ENCODE measurements around the gene CPNE6.
"Not testable (repeated sequence)": the region's sequence is repeated elsewhere in the genome, so short reads cannot be mapped to it uniquely, and the experiment has no call there.

DNA sequence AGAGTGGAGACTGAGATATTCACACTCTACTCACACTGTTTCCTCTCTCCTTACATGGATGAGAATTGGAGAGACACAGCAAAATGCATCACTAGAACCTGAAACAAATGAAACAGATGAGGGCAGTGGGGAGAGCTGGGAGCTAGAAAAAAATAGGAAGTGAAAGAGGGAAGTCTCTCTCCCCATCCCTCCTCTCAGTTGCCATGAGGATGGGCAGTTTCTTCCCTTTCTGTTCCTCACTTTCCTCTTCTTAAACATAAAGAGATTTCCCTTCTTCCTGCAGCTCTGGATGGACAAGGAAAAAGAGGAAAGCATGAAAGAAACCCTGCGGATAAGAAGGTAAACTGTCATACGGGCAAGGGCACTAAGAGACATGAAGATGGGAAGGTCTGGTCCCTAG, 22.4 kb upstream of the CPNE6 start:
- TF ChIP-seq EZH2 (IDR thresholded peaks at IDR 0.05); ZFX (IDR thresholded peaks at IDR 0.05); YY1 (IDR thresholded peaks at IDR 0.05; ENCODE audit: extremely low read depth, insufficient replicate concordance, low read depth, low read length); POLR2A (IDR thresholded peaks at IDR 0.05; ENCODE audit: borderline replicate concordance, extremely low read depth, insufficient read depth, insufficient read length); MAX (IDR thresholded peaks at IDR 0.05); CTCF (IDR thresholded peaks at IDR 0.05 in 2 of 3, conservative IDR thresholded peaks at IDR 0.05 in 1 of 3; ENCODE audit: borderline replicate concordance in 1 of 3, insufficient read depth in 1 of 3, low read depth in 2 of 3, low read length in 2 of 3); ZNF274 (IDR thresholded peaks at IDR 0.05; ENCODE audit: low read depth, low read length); ELF1 (IDR thresholded peaks at IDR 0.05; ENCODE audit: borderline replicate concordance, low read depth); SIN3A (IDR thresholded peaks at IDR 0.05; ENCODE audit: low read depth); SP1 (IDR thresholded peaks at IDR 0.05; ENCODE audit: low read depth); JUND (IDR thresholded peaks at IDR 0.05); POLR2AphosphoS5 (IDR thresholded peaks at IDR 0.05; ENCODE audit: low read depth, low read length); EGR1 (IDR thresholded peaks at IDR 0.05; ENCODE audit: low read depth): not testable (repeated sequence)
- TF ChIP-seq, protein P1, sequence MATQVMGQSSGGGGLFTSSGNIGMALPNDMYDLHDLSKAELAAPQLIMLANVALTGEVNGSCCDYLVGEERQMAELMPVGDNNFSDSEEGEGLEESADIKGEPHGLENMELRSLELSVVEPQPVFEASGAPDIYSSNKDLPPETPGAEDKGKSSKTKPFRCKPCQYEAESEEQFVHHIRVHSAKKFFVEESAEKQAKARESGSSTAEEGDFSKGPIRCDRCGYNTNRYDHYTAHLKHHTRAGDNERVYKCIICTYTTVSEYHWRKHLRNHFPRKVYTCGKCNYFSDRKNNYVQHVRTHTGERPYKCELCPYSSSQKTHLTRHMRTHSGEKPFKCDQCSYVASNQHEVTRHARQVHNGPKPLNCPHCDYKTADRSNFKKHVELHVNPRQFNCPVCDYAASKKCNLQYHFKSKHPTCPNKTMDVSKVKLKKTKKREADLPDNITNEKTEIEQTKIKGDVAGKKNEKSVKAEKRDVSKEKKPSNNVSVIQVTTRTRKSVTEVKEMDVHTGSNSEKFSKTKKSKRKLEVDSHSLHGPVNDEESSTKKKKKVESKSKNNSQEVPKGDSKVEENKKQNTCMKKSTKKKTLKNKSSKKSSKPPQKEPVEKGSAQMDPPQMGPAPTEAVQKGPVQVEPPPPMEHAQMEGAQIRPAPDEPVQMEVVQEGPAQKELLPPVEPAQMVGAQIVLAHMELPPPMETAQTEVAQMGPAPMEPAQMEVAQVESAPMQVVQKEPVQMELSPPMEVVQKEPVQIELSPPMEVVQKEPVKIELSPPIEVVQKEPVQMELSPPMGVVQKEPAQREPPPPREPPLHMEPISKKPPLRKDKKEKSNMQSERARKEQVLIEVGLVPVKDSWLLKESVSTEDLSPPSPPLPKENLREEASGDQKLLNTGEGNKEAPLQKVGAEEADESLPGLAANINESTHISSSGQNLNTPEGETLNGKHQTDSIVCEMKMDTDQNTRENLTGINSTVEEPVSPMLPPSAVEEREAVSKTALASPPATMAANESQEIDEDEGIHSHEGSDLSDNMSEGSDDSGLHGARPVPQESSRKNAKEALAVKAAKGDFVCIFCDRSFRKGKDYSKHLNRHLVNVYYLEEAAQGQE (IDR thresholded peaks at IDR 0.05; ENCODE audit: low read depth) = not testable (repeated sequence)

All from HCT116 (cell line).